Measurements from ENCODE around the gene KDF1. TPM values are rescaled to one million over a fixed set of nuclear protein-coding genes. Genes with fewer than 3 reads are reported as not detected.

KDF1 gene, protein sequence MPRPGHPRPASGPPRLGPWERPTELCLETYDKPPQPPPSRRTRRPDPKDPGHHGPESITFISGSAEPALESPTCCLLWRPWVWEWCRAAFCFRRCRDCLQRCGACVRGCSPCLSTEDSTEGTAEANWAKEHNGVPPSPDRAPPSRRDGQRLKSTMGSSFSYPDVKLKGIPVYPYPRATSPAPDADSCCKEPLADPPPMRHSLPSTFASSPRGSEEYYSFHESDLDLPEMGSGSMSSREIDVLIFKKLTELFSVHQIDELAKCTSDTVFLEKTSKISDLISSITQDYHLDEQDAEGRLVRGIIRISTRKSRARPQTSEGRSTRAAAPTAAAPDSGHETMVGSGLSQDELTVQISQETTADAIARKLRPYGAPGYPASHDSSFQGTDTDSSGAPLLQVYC
- not detected in 2 replicates for total RNA-seq

DNA sequence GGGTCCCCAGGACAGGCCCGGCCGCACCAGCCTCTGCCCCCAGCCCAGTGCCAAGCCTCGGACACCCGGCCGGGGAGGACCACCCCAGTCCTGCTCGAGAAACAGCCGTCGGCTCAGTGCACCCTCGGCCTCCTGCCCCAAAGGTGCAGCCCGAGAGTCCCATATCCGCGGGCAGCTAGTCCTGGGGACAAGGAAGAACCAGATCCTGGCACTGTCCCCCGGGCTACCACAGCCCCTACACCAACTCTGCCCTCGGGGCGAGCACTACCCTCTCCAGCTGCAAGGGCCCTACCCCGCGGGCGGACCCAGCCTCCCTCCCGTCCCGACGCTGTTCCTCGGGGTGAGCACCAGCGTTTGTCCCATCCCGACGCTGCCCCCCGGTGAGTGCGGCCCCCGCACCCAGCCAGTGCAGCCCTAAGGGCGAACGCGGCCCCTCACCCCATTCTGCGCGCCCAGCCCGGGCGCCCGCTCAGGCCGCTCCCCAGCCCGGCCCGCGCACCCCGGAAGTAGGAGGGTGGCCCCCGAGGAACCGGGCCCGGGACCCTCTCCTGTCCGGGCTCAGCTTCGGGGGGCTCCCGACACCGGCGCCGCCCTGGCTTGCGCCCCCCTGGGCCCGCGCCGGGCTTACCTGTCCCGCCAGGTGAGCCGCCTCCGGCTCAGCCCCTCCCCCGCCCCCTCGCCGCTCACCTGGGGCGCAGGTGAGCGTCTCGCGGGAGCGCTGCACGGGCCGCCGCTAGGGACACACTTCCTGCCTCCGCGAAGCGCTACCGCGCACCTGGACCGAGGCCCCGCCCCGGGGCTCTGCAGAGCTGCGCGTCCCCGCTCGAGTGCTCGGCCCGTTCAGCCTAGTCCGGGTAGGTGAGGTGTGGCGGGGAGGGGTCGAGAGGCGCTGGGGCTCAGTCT lies at the start of gene KDF1:
Gene KDF1, minus strand, starts transcription at position 747 of the 903 bp plus-strand sequence. CDS start 8,088 bp downstream, outside the sequence.

DNA sequence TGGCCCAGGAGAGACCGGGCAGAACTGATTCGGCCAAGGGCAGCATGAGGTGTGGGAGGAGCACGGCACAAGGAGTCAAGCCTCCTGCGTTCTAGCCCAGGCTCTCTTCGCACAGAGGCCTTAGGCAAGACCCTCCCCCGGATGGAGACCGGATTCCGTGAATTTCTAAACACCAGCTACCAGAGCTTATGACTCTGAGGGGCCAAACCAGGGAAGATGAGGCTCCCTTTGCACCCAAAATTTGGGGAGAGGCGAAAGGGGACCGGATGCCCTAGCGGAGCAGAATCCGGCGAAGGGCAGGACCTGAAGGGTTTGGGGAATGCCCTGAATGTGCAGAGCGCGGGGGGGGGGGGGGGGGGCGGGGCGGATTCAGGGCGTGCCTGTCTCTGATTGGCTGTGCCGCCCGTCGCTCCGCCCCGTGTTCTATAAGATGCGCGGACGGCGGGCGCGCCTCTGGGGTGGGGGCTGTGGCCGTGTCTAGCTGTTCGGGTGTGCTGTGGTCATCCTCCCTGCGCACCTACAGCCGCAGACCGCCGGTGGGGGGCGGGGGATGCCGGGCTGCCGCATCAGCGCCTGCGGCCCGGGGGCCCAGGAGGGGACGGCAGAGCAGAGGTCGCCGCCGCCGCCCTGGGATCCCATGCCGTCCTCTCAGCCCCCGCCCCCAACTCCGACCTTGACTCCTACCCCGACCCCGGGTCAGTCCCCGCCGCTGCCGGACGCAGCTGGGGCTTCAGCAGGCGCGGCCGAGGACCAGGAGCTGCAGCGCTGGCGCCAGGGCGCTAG lies 33.2 kb upstream of the KDF1 start, which contains the start of gene TRNP1:
Gene TRNP1, plus strand, starts transcription at position 456 of the 783 bp plus-strand sequence. Its CDS starts 95 bp downstream, at position 551.

DNA sequence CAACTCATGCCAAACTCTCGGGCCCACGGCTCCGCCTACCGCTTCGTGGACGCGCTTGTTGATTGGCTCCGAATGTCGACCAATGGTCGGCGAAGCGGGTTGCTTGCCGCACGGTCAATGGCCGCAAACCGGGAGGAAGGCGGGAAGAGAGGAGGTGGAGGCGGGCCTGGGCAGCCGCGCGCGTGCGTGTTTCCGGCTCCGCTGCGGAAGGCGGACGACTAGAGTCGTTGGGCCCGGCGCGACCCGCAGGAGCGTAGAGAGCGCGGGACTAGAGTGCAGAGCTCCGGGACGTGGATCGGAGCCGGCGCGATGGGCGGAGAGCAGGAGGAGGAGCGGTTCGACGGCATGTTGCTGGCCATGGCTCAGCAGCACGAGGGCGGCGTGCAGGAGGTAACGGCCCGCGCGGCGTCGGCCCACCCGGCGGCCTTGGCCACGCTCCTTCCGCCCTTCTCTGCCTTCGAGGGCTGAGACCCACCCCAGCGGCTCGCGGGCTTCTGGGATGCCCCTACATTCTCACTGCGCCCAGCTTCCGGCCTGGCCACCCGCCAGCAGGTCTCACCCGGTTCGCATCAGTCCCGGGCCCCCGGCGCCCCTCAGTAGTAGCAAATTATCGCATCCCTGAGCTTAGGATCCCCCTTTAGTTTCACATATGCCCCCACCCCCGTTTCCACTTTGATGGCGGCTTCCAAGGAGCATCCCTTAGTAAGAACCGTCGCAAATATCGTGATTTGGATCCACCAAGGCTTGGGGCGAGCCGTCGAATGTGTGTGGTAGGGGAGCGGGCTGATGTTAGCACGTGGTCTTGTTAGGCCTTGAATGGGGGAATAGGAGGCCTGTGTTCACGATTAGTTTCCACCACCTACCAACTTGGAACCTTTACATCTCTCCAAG lies 38.5 kb downstream of the KDF1 start, which contains the start of gene NUDC:
Gene NUDC, plus strand, starts transcription at position 204 of the 891 bp plus-strand sequence. Its CDS starts 106 bp downstream, at position 310.

DNA sequence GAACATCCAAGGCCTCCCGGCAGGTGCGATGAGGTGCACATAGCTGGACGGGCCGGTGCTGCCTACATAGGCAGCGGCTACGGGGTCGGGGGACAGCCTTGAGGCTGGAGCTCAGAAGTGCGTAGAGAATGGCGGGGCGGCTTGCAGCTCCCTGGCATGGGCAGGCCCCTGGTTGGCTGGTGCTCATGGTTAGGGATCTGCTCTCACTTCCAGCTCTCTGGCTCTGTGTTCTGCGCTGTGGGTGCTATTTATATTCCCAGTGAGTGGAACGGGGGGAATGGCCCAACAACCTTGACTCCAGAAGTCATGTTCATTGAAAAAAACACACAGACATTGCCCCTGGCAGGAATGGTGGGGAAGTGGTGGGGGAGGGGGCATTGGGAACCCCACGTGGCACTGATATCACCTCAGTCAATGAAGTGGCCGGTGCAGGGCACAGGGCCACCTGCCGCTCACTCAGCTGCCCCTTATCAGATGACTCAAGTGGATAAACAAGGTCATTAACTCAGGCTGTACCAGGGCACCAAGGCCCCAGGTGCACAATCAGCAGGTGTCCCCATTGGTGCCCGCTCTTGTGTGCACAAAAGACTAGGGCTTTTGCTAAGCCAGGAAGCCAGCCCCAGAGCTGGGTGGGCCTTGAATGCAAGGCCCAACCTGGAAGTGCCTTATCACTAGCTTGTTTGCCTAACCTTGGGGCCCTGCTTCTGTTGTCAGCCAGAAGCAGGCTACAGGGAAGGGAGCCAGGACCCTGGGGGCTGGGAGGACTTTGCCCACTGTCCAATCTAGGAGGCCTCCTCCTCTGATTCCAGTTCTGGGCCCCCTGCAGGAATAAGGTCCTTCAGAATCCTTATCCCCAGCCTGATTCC lies 46.3 kb downstream of the KDF1 start, which contains the start of gene NR0B2:
Gene NR0B2, minus strand, starts transcription at position 222 of the 866 bp plus-strand sequence. Its CDS starts 35 bp downstream, at position 187.

DNA sequence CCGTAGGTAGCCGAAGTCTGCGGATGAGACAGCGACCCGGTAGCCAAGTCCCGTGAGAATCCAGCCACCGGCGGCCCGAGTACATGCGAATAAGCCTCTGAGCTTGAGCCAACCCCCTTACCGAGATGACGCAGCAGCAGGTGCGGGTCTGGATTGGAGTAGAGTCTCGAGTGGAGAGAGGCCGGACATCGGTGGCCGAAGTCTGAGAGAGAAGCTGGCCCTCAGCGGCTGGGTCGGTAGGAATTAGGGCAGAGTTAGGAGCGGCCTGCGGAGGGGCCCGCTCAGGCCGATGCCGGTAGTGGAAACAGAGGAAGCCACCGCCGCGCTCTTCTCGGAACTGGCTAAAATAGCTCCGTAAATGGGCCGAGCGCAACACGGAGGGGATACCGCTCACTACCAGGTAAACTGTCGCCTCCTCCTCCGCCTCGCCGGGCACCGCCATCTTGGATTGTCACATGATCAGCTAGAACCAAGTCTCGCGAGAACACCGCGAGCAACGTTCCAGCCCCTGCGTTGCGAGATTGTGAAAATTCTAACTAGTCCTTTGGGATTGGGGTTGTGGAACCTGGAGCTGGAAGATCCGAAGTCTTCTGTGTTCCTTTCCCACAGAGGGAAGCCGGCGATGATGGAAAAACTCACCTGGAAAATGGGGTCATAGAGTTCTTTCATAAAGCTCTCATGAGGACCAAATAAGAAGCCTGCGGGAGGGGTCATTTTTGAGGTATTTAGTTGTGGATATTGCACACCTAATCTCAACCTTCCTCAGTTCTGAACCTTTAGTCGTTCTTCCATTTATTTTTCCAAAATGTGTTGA lies 60.1 kb downstream of the KDF1 start, which contains the start of gene GPATCH3:
Gene GPATCH3, minus strand, starts transcription at position 467 of the 814 bp plus-strand sequence. Its CDS starts 25 bp downstream, at position 442.

Other genes starting within 250 kb of the KDF1 start
- 13.8 and 22.6 TPM in 2 replicates for gene PIGV, start 172.5 kb downstream of the KDF1 start, total RNA-seq
- gene ZDHHC18, start 133.8 kb downstream of the KDF1 start, total RNA-seq, result 7.6 and 10.0 TPM in 2 replicates
- 0.12 and 0.33 TPM in 2 replicates for gene SFN, start 97.3 kb downstream of the KDF1 start, total RNA-seq
- gene GPN2, start 70.2 kb downstream of the KDF1 start, total RNA-seq, result 9.8 and 11.1 TPM in 2 replicates
- 8.4 and 8.7 TPM in 2 replicates for gene GPATCH3, start 60.0 kb downstream of the KDF1 start, total RNA-seq
- gene NR0B2, start 46.5 kb downstream of the KDF1 start, total RNA-seq, result not detected in 2 replicates
- 27.2 and 44.3 TPM in 2 replicates for gene NUDC, start 38.7 kb downstream of the KDF1 start, total RNA-seq
- gene TRNP1, start 33.2 kb upstream of the KDF1 start, total RNA-seq, result 28.4 and 62.3 TPM in 2 replicates
- gene TENT5B, start 52.4 kb upstream of the KDF1 start, total RNA-seq, result 1.4 and 5.4 TPM in 2 replicates
- 8.4 and 14.5 TPM in 2 replicates for gene SLC9A1, start 194.7 kb upstream of the KDF1 start, total RNA-seq